CD4-positive, alpha-beta memory T cell (primary cell): Measurements from ENCODE around the gene DGCR6L. TPM values are rescaled to one million over a fixed set of nuclear protein-coding genes. Genes with fewer than 3 reads are reported as not detected.
"Not testable (repeated sequence)": the region's sequence is repeated elsewhere in the genome, so short reads cannot be mapped to it uniquely, and the experiment has no call there.

ENCODE experiments used
- CTCF ChIA-PET: fragments of 350-600 bp; sonication (Branson Sonifier 250); formaldehyde crosslinking; loops from one replicate; lab custom pipeline; 2021; ENCODE audit warnings: inconsistent platforms; ENCODE audit not compliant: partially characterized antibody; lab: Charles Lee
- POLR2A ChIA-PET: fragments of 350-600 bp; sonication (Branson Sonifier 250); formaldehyde crosslinking; loops from one replicate; lab custom pipeline; 2021; ENCODE audit not compliant: partially characterized antibody; lab: Charles Lee
- DNase-seq, 5 donors: peaks; one replicate each; pipeline versions ENCODE4 v3.0.0 to v3.0.0-alpha.2; 2020 to 2022; ENCODE audit warnings: mixed read lengths in 1 of 5
- H3K27ac ChIP-seq: one replicate; pipeline ENCODE4 v1.7.0; 2013; ENCODE audit warnings: low read depth, low read length
- H3K27me3 ChIP-seq: 2 replicates; pipeline ENCODE4 v1.7.0; 2013; ENCODE audit warnings: mild to moderate bottlenecking, low read length, moderate library complexity; ENCODE audit not compliant: insufficient read depth
- H3K36me3 ChIP-seq: 2 replicates; pipeline ENCODE4 v1.7.0; 2013; ENCODE audit warnings: mild to moderate bottlenecking, low read length, moderate library complexity; ENCODE audit not compliant: insufficient read depth
- H3K4me1 ChIP-seq: 2 replicates; pipeline ENCODE4 v1.7.0; 2013; ENCODE audit warnings: mild to moderate bottlenecking, low read length, moderate library complexity; ENCODE audit not compliant: insufficient read depth
- H3K4me3 ChIP-seq, 2 donors: one replicate each; pipeline ENCODE4 v1.7.0; 2013; ENCODE audit warnings: low read length in 2 of 2, mild to moderate bottlenecking in 1 of 2
- H3K9me3 ChIP-seq, 2 donors: one replicate each; pipeline ENCODE4 v1.7.0; 2013; ENCODE audit warnings: low read length in 2 of 2, control low read depth in 1 of 2; ENCODE audit not compliant: control insufficient read depth in 1 of 2
- H3K27ac Mint-ChIP-seq, 7 donors: one replicate each; pipeline ENCODE4 v1.8.0; 2020 to 2021; ENCODE audit warnings: mixed read lengths in 7 of 7, mild to moderate bottlenecking in 6 of 7, inconsistent platforms in 3 of 7, moderate library complexity in 3 of 7
- H3K27me3 Mint-ChIP-seq, 2 donors: one replicate each; pipeline ENCODE4 v1.8.0; 2020 to 2021; ENCODE audit warnings: mixed read lengths in 2 of 2
- H3K36me3 Mint-ChIP-seq, 2 donors: one replicate each; pipeline ENCODE4 v1.8.0; 2020 to 2021; ENCODE audit warnings: mixed read lengths in 2 of 2, inconsistent platforms in 1 of 2, mild to moderate bottlenecking in 1 of 2
- H3K4me1 Mint-ChIP-seq, 4 donors: one replicate each; pipeline ENCODE4 v1.8.0; 2020 to 2021; ENCODE audit warnings: mixed read lengths in 4 of 4, mild to moderate bottlenecking in 1 of 4
- H3K4me3 Mint-ChIP-seq, 8 donors: one replicate each; pipeline ENCODE4 v1.8.0; 2020 to 2021; ENCODE audit warnings: mixed read lengths in 8 of 8, mild to moderate bottlenecking in 7 of 8, moderate library complexity in 6 of 8, inconsistent platforms in 3 of 8
- H3K9me3 Mint-ChIP-seq, 8 donors: one replicate each; pipeline ENCODE4 v1.8.0; 2020 to 2021; ENCODE audit warnings: mixed read lengths in 8 of 8, mild to moderate bottlenecking in 5 of 8, inconsistent platforms in 3 of 8, moderate library complexity in 1 of 8
- intact Hi-C: fragments of 100-400 bp; cut with micrococcal nuclease; formaldehyde crosslinking; loops from one replicate; pipeline ENCODE4 v1.15.1; 2023
- polyA plus RNA-seq, 2 donors: library from polyadenylated mRNA; unstranded; fragments of 300-500 nt; fragmentation: Illumina TruSeq; gene quantifications; one replicate each; pipeline ENCODE4 v1.2.3, GENCODE V29; 2021
- total RNA-seq, 2 experiments: library from RNA; stranded (reverse); gene quantifications; one replicate each; pipeline ENCODE4 v1.2.3, GENCODE V29; 2021

The DGCR6L gene
- total and polyA plus RNA-seq, 4 experiments from 2014 or later = 39.9 to 145 (median 82.4) TPM

- H3K27me3 ChIP-seq, H3K36me3 Mint-ChIP-seq, H3K9me3 ChIP-seq, intact Hi-C loops, H3K36me3 ChIP-seq, H3K9me3 Mint-ChIP-seq, DNase-seq, H3K27ac ChIP-seq, H3K4me1 Mint-ChIP-seq, H3K27ac Mint-ChIP-seq, H3K4me3 ChIP-seq, H3K27me3 Mint-ChIP-seq, H3K4me1 ChIP-seq: not testable (repeated sequence)
- POLR2A ChIA-PET = interaction anchor here (1.1 to 1.2 kb wide), 2 partner anchors 12 to 13 kb away, joined by 3 read pairs; partner anchors contain the start of gene DGCR6L
- CTCF ChIA-PET = interaction anchor here (2.2 kb wide), 1 partner anchor 11 kb away, joined by 5 read pairs; no protein-coding TSS in a partner anchor
- peak overlapping the region in 3 of 8 donors; percentile 7 to 34 (median 21) for H3K4me3 Mint-ChIP-seq
Measured at GRCh38 chr22:20306646-20307447, 13.0 kb downstream of the DGCR6L start.

GRCh38 chr22:20305894-20306645 is 13.8 kb downstream of the DGCR6L start:
- Histone ChIP-seq H3K4me1 (no peaks in the 10 kb centered on the region), H3K27me3 (no peaks in the 10 kb centered on the region), H3K27ac (no peak overlapping the region), H3K9me3 (no peaks in the 10 kb centered on the region), H3K4me3 (no peak overlapping the region), H3K36me3 (no peaks in the 10 kb centered on the region)
- peaks cover 0 to 5% (median under 1%) of the 10 kb centered on the region in 4 donors for H3K4me1 Mint-ChIP-seq
- H3K27ac Mint-ChIP-seq = peak overlapping the region in 2 of 7 donors; percentile 17 to 66
- DNase-seq = no peak
- no peaks in the 10 kb centered on the region for H3K9me3 Mint-ChIP-seq
- H3K36me3 Mint-ChIP-seq = no peaks in the 10 kb centered on the region
- intact Hi-C loops = no loop called here
- no peak overlapping the region for H3K4me3 Mint-ChIP-seq
- POLR2A ChIA-PET = interaction anchor here (1.1 to 1.2 kb wide), 2 partner anchors 13 to 14 kb away, joined by 3 read pairs; partner anchors contain the start of gene DGCR6L
- CTCF ChIA-PET = interaction anchor here (2.2 kb wide), 1 partner anchor 11 kb away, joined by 5 read pairs; no protein-coding TSS in a partner anchor
- H3K27me3 Mint-ChIP-seq = peaks cover 0 to 3% of the 10 kb centered on the region in 2 donors

- H3K4me1 Mint-ChIP-seq, H3K9me3 ChIP-seq, DNase-seq, H3K27me3 ChIP-seq, H3K4me3 ChIP-seq, H3K27ac ChIP-seq, H3K36me3 ChIP-seq, H3K4me3 Mint-ChIP-seq, CTCF ChIA-PET, intact Hi-C loops, H3K36me3 Mint-ChIP-seq, H3K27ac Mint-ChIP-seq, H3K9me3 Mint-ChIP-seq, H3K27me3 Mint-ChIP-seq, H3K4me1 ChIP-seq: not testable (repeated sequence)
- POLR2A ChIA-PET = interaction anchor here (1.2 kb wide), 1 partner anchor 13 kb away, joined by 3 read pairs; no protein-coding TSS in a partner anchor
Measured at GRCh38 chr22:20305230-20305893, 14.5 kb downstream of the DGCR6L start.

GRCh38 chr22:20304646-20305045 is 15.2 kb downstream of the DGCR6L start:
- no peaks in the 10 kb centered on the region for H3K9me3 Mint-ChIP-seq
- no peak overlapping the region for H3K27ac Mint-ChIP-seq
- no peak overlapping the region for H3K4me3 Mint-ChIP-seq
- peaks cover 6% of the 10 kb centered on the region for H3K4me1 ChIP-seq
- H3K36me3 Mint-ChIP-seq = no peaks in the 10 kb centered on the region
- H3K27me3 Mint-ChIP-seq = peaks cover 0 to 3% of the 10 kb centered on the region in 2 donors
- peaks cover 0 to 10% (median 4%) of the 10 kb centered on the region in 4 donors for H3K4me1 Mint-ChIP-seq
- H3K36me3 ChIP-seq = no peaks in the 10 kb centered on the region
- H3K9me3 ChIP-seq = no peaks in the 10 kb centered on the region
- no peak overlapping the region for H3K4me3 ChIP-seq
- DNase-seq = no peak
- CTCF ChIA-PET = no interaction called here
- POLR2A ChIA-PET = no interaction called here
- no peak overlapping the region for H3K27ac ChIP-seq
- H3K27me3 ChIP-seq = no peaks in the 10 kb centered on the region
- intact Hi-C loops = no loop called here

- H3K4me3 ChIP-seq, intact Hi-C loops, DNase-seq, H3K27ac ChIP-seq, H3K27ac Mint-ChIP-seq, H3K9me3 ChIP-seq, H3K27me3 Mint-ChIP-seq, H3K27me3 ChIP-seq, H3K9me3 Mint-ChIP-seq, H3K4me3 Mint-ChIP-seq, H3K36me3 ChIP-seq, H3K36me3 Mint-ChIP-seq, H3K4me1 ChIP-seq, CTCF ChIA-PET, POLR2A ChIA-PET: not testable (repeated sequence)
- H3K4me1 Mint-ChIP-seq = peaks cover 0 to 10% (median 4%) of the 10 kb centered on the region in 4 donors
Measured at GRCh38 chr22:20303229-20303534, 16.7 kb downstream of the DGCR6L start.

- CTCF ChIA-PET = no interaction called here
- Histone ChIP-seq H3K36me3 (no peaks in the 10 kb centered on the region), H3K27ac (no peak overlapping the region), H3K27me3 (no peaks in the 10 kb centered on the region), H3K9me3 (no peaks in the 10 kb centered on the region), H3K4me3 (no peak overlapping the region), H3K4me1 (peaks cover 6% of the 10 kb centered on the region)
- no peaks in the 10 kb centered on the region for H3K9me3 Mint-ChIP-seq
- no peak overlapping the region for H3K27ac Mint-ChIP-seq
- intact Hi-C loops = no loop called here
- H3K27me3 Mint-ChIP-seq = peaks cover 0 to 3% of the 10 kb centered on the region in 2 donors
- POLR2A ChIA-PET = no interaction called here
- no peak for DNase-seq
- H3K36me3 Mint-ChIP-seq = no peaks in the 10 kb centered on the region
- peak overlapping the region in 1 of 8 donors; percentile 15 for H3K4me3 Mint-ChIP-seq
- H3K4me1 Mint-ChIP-seq = peaks cover 0 to 10% (median 7%) of the 10 kb centered on the region in 4 donors
Measured at GRCh38 chr22:20302438-20303228, 17.2 kb downstream of the DGCR6L start.
